ENCODE data around the gene RAD50.
"Not testable (repeated sequence)": the region's sequence is repeated elsewhere in the genome, so short reads cannot be mapped to it uniquely, and the experiment has no call there.

RAD50 gene

DNA sequence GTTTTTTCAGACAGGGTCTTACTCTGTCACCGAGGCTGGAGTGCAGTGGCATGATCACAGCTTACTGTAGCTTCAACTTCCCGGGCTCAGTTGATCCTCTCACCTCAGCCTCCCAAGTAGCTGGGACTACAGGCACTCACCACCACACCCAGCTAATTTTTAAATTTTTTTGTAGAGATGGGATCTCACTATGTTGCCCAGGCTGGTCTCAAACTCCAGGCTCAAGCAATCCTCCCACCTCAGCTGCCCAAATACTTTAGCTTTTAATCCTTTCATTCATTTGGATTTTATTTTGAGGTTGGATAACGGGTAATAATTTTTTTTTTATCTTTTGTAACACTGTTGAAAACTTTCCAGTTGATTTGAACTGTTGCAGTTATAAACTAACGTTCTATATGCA is 76.8 kb downstream of the RAD50 start:
- not testable (repeated sequence) for DNase-seq (ENCODE audit: low spot score)

DNA sequence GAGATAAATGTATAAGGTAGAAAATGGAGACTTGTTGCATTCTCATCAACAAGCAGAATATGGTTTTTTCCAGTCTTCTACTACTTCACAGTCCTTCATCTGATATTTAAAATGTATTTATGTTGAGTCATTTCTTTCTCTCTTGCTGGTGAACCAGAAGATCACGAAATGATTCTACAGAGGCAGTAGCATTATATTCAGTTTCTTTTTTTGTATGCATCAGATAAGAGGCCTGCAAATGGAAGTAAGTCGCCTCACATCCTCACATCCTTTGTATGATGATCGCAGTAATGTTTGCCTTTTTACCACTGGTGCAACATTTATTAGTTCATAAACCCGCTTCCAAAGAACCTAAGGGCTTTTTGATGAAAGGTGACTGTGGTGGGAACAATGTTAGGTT is 79.1 kb downstream of the RAD50 start:
- no peak for DNase-seq (ENCODE audit: low spot score)

DNA sequence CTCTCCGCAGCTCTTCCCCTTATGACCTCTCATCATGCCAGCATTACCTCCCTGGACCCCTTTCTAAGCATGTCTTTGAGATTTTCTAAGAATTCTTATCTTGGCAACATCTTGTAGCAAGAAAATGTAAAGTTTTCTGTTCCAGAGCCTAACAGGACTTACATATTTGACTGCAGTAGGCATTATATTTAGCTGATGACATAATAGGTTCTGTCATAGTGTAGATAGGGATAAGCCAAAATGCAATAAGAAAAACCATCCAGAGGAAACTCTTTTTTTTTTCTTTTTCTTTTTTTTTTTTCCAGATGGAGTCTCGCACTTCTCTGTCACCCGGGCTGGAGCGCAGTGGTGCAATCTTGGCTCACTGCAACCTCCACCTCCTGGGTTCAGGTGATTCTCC is 80.5 kb downstream of the RAD50 start:
- DNase-seq (ENCODE audit: low spot score): no peak

DNA sequence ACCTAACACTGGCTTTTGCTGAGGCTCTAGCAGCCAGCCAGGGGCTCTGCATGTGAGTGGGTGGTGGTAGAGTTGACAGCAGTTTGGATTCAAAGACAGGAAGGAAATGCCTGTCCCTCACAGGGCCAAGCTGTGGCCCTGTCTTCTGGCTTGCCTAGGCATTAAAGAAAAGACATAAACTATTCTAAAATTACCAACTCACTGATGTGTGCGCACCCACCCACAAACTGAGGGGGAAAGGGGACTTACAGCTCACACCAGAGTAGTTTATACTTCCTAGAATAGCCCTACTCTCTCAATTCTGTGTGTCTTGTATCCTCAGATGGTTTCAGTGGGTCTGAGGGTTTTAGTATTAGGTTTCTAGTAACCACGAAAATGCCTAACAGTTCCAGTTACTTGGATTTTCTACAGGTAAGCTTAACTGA is 82.9 kb downstream of the RAD50 start:
- no peak for DNase-seq (ENCODE audit: low spot score)

DNA sequence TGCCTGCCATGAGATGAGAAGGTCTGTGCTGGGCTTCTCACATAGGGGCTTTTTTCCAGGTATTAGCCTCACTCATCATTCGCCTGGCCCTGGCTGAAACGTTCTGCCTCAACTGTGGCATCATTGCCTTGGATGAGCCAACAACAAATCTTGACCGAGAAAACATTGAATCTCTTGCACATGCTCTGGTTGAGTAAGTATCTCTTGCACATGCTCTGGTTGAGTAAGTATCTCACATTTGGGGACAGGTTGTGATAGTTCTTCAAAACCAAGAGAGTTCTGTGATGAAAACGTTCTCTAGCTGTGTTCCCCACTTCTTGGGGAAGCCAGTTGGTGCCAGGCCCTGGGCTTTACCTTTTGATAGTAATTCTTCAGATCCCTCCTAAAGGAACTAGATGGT is 83.8 kb downstream of the RAD50 start:
- DNase-seq (ENCODE audit: low spot score): no peak

DNA sequence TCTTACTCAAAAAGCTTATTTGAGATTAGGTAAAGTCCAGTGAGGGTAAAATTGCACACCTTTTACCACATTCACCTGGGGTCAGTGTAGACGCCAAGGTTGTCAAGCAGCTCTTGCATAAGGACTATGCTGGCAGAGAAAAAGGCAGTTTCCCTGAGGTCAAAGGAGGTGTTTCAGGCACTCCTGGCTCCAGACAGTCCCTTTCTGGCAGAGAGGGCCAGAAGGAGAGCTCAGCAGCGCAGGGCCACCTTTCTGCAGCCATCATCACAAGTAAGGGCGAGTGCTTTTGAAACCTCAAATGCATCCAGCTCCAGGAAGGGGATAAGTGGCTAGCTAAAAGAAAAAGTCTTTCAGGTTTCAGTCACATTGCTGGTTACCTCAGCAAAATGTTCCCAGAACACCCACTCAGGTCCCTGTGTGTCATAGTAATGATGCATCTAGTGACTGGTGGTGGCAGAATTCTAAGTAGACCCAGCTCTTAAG is 84.5 kb downstream of the RAD50 start:
- no peak for DNase-seq (ENCODE audit: low spot score)

DNA sequence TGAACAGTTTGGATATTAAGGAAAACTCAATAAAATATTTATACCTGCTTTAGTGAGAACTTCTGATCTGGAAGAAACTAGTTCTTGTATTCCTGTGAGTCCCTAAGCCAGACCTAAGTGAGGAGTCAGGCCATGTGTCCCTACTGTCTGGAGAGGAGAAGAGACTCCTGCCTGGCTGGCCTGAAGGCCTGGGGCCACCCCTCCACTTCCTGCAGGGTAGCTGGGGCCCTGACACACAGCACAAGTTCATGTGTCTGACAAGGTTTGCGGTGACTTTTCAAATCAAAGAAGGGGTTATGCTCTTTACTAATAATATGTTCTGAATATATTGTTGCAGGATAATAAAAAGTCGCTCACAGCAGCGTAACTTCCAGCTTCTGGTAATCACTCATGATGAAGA is 85.1 kb downstream of the RAD50 start:
- no peak for DNase-seq (ENCODE audit: low spot score)

DNA sequence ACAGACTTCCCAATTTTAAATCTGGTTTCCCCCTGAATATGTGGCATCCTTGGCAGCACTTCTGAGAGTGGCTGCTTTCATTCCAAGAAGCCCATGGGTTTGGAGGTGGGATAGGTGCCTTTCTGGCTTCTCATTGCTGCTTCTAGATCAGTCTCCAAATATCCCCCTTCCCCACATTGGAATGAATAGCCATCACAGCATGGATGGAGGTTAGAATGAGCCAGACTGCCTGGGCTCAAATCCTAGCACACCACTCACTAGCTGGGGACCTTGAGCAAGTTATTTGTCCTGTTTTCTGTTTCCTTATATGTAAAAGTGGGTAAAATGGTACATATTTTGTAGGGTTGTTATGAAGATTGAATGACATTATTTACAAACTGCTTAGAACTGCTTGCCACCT is 87.4 kb downstream of the RAD50 start:
- no peak for DNase-seq (ENCODE audit: low spot score)

DNA sequence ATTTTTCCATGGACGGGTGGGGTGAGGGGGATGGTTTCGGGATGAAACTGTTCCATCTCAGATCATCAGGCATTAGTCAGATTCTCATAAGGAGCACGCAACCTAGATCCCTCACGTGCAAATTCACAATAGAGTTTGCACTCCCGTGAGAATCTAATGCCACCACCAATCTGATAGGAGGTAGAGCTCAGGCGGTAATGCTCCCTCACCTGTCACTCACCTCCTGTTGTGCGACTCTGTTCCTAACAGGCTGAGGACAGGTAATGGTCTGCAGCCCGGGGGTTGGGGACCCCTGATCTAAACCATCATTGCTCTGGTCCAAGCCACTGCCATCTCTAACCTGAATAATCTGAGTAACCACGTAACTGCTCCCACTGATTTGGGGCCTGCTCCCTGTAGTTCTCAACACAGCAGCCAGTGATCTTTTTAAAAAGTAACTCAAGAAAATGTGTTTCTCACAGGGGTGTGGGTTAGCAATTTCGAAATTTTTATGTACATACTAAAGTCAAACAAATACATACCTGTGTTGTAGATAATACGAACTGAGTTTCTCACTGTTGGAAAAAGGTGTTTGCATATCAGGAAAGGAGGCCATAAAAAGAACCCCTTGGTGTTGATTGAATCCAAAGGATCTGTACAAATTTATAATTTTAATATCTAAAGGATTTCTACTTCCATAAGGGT is 89.9 kb downstream of the RAD50 start:
- no peak for DNase-seq (ENCODE audit: low spot score)

DNA sequence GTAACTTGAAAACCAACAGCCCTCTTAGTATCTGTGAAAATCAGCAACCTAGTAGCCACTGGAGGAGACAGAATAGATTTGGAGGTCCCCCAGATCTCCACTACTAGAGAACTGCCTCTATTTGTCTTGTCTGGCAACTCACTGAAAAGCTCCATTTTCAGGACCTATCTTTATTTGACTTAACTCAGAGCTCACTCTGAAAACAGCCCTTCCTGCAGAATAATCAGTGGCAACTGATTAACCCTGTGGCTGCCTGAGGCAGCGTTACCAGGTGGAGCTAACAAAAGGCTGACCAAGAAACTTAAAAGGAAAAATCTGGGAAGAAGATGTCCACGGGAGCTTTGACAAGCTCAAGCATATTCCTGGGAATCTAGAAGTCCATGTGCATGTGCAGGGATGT is 90.7 kb downstream of the RAD50 start:
- no peak for DNase-seq (ENCODE audit: low spot score)

DNA sequence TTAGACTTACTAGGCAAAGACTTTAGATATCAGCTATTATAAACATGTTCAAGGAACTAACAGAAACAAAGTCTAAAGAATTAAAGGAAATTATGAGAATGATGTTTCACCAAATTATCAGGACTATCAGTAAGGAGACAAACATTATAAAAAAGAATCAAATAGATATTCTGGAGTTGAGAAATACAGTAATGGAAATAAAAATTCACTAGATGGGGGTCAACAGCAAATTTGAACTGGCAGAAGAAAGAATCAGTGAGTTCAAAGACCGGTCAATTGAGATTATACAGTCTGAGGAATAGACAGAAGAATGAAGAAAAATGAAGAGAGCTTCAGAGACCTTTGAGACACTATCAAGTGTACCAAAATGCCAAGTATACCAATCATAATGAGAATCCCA is 91.6 kb downstream of the RAD50 start:
- no peak for DNase-seq (ENCODE audit: low spot score)

DNA sequence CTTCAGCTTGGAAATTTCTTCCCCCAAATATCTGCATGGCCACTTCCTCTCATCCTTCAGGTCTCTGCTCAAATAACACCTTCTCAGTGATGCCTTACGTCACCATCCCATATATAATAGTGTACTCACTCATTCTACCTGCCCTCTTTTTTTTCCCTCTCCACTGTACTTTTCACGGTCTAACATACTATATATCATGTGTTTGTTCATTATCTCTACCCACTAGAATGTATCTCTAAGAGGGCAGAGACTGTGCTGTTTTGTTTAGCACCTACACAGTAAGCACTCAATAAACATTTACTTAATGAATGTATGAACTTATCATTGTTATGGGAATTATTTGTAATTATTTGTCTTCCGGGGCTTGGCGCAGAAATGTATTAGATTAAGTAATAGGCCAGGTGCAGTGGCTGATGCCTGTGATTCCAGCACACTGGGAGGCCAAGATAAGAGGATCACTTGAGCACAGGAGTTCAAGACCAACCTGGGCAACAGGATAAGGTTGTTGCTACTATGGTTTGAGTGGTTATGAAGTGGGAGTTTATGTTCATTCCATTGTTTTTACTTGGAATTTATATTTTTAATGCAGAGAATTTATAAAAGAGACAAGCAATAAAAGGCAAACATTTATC is 95.2 kb downstream of the RAD50 start:
- DNase-seq (ENCODE audit: low spot score): no peak

DNA sequence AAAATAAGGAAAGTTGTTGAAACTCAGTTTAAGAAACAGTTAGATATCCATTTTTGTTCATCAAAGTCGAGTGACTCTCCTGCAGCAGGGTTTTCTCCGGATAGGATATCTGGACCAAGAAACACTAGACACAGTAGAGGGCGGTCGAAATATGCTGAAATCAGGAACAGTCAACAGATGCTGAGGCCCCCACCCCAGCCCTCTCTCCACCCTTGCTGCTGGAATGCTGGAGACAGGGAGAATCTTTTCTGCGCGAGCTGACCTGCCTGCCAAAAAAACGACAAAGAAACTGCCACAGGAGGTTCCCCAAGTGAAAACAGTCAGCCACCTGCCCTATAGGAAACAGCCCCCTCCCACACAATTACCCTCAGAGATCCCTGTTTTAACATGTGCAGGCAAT is 96.9 kb downstream of the RAD50 start:
- no peak for DNase-seq (ENCODE audit: low spot score)

DNA sequence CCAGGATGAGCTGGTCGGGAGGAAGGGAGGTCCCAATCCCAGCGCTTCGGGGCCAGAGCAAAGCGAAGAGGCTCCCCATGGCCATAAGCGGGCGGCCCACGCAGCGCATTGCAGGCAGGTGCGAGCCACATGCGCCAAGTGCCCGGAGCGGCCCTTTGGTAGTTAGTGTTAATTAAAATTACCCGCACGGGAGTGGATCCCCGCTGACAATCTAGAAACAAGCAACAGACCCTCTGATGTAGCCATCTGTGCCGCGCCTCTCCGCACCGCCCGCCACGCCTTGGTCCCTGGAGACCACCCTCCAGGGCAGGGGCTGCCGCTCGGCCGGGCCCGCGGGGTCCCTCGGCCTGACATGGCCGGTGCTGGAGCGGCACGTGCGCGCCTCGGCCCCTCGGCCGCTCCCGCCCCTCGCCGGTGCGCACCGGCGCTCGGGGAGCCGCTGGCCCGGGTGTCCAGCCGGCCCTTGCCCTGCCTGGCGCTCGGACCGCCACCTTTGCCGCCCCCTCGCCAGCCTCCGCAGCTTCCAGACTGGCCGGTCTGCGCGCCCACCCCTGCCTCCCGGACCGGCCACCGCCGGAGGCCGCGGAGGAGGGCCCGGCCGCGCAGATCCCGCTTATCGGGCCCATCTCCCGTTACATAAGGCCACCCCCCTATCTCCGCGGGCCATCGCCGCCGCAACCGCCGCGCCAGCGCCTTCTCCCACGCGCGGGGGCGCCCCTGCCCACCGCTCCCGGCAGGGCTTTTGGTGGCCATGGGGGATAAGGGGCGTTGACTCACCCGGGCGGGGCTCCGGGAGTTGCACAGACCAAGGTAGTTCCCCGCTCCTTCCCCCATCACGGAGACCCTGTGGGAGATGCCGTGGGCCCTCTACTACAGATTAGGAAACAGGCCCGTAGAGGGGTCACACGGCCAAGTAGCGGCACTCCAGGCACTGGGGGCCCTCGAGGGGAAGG is 99.3 kb downstream of the RAD50 start:
- DNase-seq (ENCODE audit: low spot score): no peak

DNA sequence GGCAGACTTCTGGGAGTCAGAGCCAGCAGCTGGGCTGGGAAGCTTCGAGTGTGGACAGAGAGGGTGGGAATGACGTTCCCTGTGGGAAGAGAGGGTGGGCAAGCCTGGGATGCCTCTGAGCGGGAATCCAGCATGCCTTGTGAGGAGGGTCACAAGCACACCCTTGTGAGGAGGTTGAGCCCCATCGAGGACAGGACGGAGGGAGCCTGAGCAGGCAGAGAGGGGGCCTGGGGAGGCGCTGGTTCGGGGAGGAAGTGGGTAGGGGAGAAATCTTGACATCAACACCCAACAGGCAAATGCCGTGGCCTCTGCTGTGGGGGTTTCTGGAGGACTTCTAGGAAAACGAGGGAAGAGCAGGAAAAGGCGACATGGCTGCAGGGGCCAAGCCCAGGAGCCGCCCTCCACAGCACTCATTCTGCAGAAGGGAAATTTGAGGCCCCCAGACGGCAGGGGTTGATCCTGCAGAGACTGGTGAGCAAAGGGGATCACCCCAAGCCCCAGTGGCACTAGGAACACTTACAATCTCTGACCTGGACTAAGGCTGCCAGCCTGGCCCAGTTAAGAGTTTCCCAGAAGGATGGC is 100.1 kb downstream of the RAD50 start:
- no peak for DNase-seq (ENCODE audit: low spot score)

DNA sequence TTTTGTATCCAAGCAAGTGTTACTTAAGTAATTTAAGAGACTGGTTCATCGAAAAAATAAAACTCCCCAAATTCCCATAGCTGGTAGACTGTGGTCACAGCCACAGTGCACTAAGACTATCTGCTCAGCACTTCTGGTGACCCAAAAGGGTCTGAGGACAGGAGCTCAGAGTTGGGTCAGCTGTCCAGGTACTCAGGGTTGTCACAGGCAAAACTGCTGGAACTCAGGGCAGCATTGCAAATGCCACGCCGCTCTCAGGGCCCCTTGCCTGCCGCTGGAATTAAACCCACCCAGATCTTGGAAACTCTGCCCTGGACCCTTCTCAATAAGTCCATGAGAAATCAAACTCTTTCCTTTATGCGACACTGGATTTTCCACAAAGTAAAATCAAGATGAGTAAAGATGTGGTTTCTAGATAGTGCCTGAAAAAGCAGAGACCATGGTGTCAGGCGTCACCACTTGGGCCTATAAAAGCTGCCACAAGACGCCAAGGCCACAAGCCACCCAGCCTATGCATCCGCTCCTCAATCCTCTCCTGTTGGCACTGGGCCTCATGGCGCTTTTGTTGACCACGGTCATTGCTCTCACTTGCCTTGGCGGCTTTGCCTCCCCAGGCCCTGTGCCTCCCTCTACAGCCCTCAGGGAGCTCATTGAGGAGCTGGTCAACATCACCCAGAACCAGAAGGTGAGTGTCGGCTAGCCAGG is 101.1 kb downstream of the RAD50 start, which contains the start of gene IL13:
Gene IL13 (plus strand): TSS at position 498 of the 705 bp plus-strand sequence. CDS start 14 bp downstream, at position 512.
- DNase-seq (ENCODE audit: low spot score): no peak

DNA sequence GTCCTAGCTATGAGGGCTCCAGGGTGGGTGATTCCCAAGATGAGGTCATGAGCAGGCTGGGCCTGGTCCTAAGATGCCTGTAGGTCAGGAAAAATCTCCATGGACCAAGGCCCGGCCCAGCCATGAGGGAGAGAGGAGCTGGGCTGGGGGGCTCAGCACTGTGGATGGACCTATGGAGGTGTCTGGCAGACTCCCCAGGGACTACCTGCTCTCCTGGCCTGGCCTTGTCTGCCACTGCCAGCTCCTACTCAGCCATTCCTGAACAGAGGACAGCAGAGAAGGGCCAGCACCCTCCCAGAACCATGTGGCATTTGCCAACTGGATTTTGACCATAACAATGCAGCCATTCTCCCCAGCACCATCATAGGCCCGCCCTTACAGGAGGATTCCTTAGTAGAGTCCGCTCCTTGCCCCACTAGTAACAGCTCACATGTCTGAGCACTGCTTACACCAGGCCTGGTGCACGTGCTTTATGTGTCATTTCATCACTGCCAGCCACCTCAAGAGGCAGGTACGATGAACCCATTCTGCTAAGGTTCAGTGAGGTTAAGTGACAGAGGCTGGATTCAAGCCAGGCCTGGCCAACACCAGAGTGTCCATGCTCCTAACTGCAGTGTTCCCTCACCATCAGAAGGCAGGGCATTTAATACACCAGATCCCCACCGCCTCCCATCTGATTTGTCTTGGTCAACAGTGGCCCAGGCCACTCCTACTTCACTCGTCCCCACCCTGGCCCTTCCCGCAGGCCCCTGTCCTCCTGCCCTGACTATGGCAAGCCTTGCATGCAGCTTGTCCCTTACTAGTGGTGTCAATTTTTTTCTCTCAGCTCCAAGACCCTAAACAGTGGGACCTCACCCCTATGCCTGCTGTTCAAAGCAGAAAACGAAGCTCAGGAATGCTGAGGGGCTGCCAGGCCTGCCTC is 101.9 kb downstream of the RAD50 start:
- no peak for DNase-seq (ENCODE audit: low spot score)

DNA sequence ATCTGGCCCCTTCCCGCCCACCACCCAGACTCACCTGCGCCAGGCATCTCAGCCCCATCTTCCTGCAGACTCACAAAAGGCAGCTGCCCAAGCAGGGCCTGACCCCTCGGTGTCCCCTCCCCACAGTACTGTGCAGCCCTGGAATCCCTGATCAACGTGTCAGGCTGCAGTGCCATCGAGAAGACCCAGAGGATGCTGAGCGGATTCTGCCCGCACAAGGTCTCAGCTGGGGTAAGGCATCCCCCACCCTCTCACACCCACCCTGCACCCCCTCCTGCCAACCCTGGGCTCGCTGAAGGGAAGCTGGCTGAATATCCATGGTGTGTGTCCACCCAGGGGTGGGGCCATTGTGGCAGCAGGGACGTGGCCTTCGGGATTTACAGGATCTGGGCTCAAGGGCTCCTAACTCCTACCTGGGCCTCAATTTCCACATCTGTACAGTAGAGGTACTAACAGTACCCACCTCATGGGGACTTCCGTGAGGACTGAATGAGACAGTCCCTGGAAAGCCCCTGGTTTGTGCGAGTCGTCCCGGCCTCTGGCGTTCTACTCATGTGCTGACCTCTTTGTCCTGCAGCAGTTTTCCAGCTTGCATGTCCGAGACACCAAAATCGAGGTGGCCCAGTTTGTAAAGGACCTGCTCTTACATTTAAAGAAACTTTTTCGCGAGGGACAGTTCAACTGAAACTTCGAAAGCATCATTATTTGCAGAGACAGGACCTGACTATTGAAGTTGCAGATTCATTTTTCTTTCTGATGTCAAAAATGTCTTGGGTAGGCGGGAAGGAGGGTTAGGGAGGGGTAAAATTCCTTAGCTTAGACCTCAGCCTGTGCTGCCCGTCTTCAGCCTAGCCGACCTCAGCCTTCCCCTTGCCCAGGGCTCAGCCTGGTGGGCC is 103.1 kb downstream of the RAD50 start:
- DNase-seq (ENCODE audit: low spot score): no peak

DNA sequence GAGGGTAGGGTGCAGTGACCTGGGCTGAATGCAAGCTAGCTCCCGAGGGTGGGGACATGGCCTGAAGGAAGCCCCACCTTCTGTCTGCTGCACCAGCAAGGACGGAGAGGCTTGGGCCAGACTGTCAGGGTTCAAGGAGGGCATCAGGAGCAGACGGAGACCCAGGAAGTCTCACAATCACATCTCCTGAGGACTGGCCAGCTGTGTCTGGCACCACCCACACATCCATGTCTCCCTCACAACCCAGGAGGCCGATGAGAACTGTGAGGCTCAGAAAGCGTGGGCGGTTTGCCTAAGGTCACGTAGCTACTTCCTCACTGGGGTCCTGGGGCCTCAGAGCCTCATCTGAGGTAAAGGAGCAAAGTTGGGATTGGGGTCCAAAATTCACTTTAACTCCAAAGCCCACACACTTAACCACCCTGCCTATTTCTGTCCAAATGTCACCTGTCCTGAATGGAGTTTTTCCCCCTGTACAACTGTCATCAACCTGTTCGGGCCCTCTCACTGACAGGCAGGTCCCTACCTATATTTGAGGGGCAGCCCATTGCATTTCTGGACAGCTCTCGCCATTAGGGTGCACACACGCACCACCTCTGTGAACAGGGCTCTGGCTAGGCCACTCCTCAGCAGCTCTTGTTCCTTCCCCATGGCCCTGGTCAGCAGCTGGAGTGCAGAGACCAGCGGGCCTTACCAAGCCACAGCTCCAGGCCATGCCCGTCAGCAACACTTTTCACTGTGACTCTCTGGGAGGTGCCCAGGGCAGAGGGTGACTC is 104.6 kb downstream of the RAD50 start:
- DNase-seq (ENCODE audit: low spot score): no peak

Measured in CD4-positive, alpha-beta T cell treated with Interleukin-6 at 100 ng/mL for 8 hours (primary cell).